ENCODE measurements around the gene NUTF2.

DNA sequence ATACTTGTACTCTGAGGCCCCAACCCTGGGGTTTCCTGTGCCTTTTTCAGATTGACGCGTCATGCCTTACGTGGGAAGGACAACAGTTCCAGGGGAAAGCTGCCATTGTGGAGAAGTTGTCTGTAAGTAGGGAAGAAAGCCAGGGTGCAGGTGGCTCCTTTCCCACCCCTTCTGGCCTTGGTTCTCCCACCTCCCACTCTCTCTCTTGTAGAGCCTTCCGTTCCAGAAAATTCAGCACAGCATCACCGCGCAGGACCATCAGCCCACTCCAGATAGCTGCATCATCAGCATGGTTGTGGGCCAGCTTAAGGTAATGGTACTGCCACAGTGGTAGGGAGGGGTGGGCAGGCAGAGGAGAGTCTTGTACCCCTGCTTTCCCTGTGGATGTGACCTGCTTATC lies 21.6 kb downstream of the NUTF2 start:
- TF ChIP-seq, protein P1, sequence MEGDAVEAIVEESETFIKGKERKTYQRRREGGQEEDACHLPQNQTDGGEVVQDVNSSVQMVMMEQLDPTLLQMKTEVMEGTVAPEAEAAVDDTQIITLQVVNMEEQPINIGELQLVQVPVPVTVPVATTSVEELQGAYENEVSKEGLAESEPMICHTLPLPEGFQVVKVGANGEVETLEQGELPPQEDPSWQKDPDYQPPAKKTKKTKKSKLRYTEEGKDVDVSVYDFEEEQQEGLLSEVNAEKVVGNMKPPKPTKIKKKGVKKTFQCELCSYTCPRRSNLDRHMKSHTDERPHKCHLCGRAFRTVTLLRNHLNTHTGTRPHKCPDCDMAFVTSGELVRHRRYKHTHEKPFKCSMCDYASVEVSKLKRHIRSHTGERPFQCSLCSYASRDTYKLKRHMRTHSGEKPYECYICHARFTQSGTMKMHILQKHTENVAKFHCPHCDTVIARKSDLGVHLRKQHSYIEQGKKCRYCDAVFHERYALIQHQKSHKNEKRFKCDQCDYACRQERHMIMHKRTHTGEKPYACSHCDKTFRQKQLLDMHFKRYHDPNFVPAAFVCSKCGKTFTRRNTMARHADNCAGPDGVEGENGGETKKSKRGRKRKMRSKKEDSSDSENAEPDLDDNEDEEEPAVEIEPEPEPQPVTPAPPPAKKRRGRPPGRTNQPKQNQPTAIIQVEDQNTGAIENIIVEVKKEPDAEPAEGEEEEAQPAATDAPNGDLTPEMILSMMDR (IDR thresholded peaks at IDR 0.05) = no peak
- TF ChIP-seq EP300 (IDR thresholded peaks at IDR 0.05) (no peak), POLR2A (IDR thresholded peaks at IDR 0.05) (no peak), POLR2AphosphoS5 (IDR thresholded peaks at IDR 0.05) (no peak)
